HepG2 (cell line): ENCODE data around the gene TGM2. TPM values are rescaled to one million over a fixed set of nuclear protein-coding genes. Genes with fewer than 3 reads are reported as not detected.
A peak's percentile ranks its signal among the peaks of the same experiment; 100 is the strongest.

ENCODE experiments used
- AHR ChIP-seq: IDR thresholded peaks from 2 replicates; pipeline ENCODE4 v1.6.1; 2018; ENCODE audit warnings: missing genetic modification reagents, missing compliant biosample characterization
- ATF7-NPFF ChIP-seq: sonication (generic); formaldehyde crosslinking; IDR thresholded peaks from 2 replicates; pipeline ENCODE4 v1.8.1; 2023; ENCODE audit warnings: mild to moderate bottlenecking, low read depth, missing genetic modification reagents, moderate library complexity
- CSRNP1 ChIP-seq: sonication (generic); formaldehyde crosslinking; IDR thresholded peaks from 2 replicates; pipeline ENCODE4 v1.8.1; 2023; ENCODE audit warnings: mild to moderate bottlenecking, missing genetic modification reagents
- HNF4G ChIP-seq, 2 experiments: sonication (generic) in 1 of 2; formaldehyde crosslinking in 1 of 2; IDR thresholded peaks; 2 replicates each; pipeline versions ENCODE4 v1.4.0 to v1.6.1; 2011 to 2020; ENCODE audit warnings: borderline replicate concordance in 2 of 2, low read depth in 2 of 2, mild to moderate bottlenecking in 2 of 2, low read length in 1 of 2, missing genetic modification reagents in 1 of 2, moderate library complexity in 1 of 2
- HOXA7 ChIP-seq: sonication (generic); formaldehyde crosslinking; IDR thresholded peaks from 2 replicates; pipeline ENCODE4 v1.8.1; 2022; ENCODE audit warnings: mild to moderate bottlenecking, missing genetic modification reagents, moderate library complexity
- IRX3 ChIP-seq: sonication (generic); formaldehyde crosslinking; IDR thresholded peaks from 2 replicates; pipeline ENCODE4 v1.8.1; 2023; ENCODE audit warnings: mild to moderate bottlenecking, low read depth, missing genetic modification reagents, borderline replicate concordance
- KLF11 ChIP-seq: IDR thresholded peaks from 2 replicates; pipeline ENCODE4 v1.6.1; 2016; ENCODE audit warnings: missing compliant biosample characterization
- MTA3 ChIP-seq: sonication (generic); formaldehyde crosslinking; IDR thresholded peaks from 2 replicates; pipeline ENCODE4 v1.4.0; 2020; ENCODE audit warnings: missing genetic modification reagents
- MYC ChIP-seq: sonication (generic); formaldehyde crosslinking; IDR thresholded peaks from 2 replicates; pipeline ENCODE4 v1.9.0; 2021; ENCODE audit warnings: missing genetic modification reagents, borderline replicate concordance
- NKX3-1 ChIP-seq: sonication (generic); formaldehyde crosslinking; IDR thresholded peaks from 2 replicates; pipeline ENCODE4 v1.5.0; 2020; ENCODE audit warnings: missing genetic modification reagents
- NR2F2 ChIP-seq: IDR thresholded peaks from 2 replicates; pipeline ENCODE4 v1.6.1; 2012; ENCODE audit warnings: low read depth, inconsistent platforms, borderline replicate concordance
- PCBP2 ChIP-seq: fragments of 200-400 bp; formaldehyde crosslinking; optimal IDR thresholded peaks from 2 replicates; pipeline ENCODE3; 2018; ENCODE audit warnings: low read length, low read depth; ENCODE audit not compliant: poor library complexity, severe bottlenecking
- RBM39 ChIP-seq: fragments of 200-400 bp; formaldehyde crosslinking; IDR thresholded peaks from one replicate; pipeline ENCODE4 v1.6.1; 2018; ENCODE audit warnings: antibody characterized with exemption, mild to moderate bottlenecking, low read depth, low read length; ENCODE audit not compliant: poor library complexity, severe bottlenecking
- SKIL ChIP-seq: sonication (generic); formaldehyde crosslinking; IDR thresholded peaks from 2 replicates; pipeline ENCODE4 v1.8.0; 2022; ENCODE audit warnings: missing genetic modification reagents, mild to moderate bottlenecking, moderate library complexity, borderline replicate concordance
- SOX13 ChIP-seq, 3 experiments: fragments of 450-650 bp in 1 of 3; sonication (generic) in 1 of 3; formaldehyde crosslinking in 1 of 3; IDR thresholded peaks in 2 of 3; conservative IDR thresholded peaks in 1 of 3; 2 replicates each; pipeline versions ENCODE4 v1.5.0 to v1.6.1; 2016 to 2020; ENCODE audit warnings: antibody characterized with exemption in 1 of 3, mild to moderate bottlenecking in 1 of 3, missing compliant biosample characterization in 1 of 3, missing genetic modification reagents in 1 of 3, moderate library complexity in 1 of 3
- WIZ ChIP-seq: sonication (generic); formaldehyde crosslinking; IDR thresholded peaks from 2 replicates; pipeline ENCODE4 v1.5.1; 2020; ENCODE audit warnings: mild to moderate bottlenecking, missing genetic modification reagents
- YEATS2 ChIP-seq: sonication (generic); formaldehyde crosslinking; IDR thresholded peaks from 2 replicates; pipeline ENCODE4 v1.4.0; 2020; ENCODE audit warnings: missing genetic modification reagents, borderline replicate concordance
- ZBTB46 ChIP-seq: sonication (generic); formaldehyde crosslinking; IDR thresholded peaks from 2 replicates; pipeline ENCODE4 v1.4.0; 2020; ENCODE audit warnings: mild to moderate bottlenecking, missing genetic modification reagents, borderline replicate concordance
- ZBTB7A ChIP-seq: sonication (generic); formaldehyde crosslinking; IDR thresholded peaks from 2 replicates; pipeline ENCODE4 v1.8.0; 2022; ENCODE audit warnings: mild to moderate bottlenecking, missing genetic modification reagents
- ZFX ChIP-seq: sonication (generic); formaldehyde crosslinking; IDR thresholded peaks from 2 replicates; pipeline ENCODE4 v1.4.0; 2020; ENCODE audit warnings: mild to moderate bottlenecking, low read depth, missing genetic modification reagents, moderate library complexity
- ZNF12 ChIP-seq: sonication (generic); formaldehyde crosslinking; IDR thresholded peaks from 2 replicates; pipeline ENCODE4 v1.5.0; 2020; ENCODE audit warnings: missing genetic modification reagents
- ZNF317 ChIP-seq: sonication (generic); formaldehyde crosslinking; IDR thresholded peaks from 2 replicates; pipeline ENCODE4 v1.5.0; 2020; ENCODE audit warnings: mild to moderate bottlenecking, missing genetic modification reagents
- ZNF350 ChIP-seq: sonication (generic); formaldehyde crosslinking; IDR thresholded peaks from 2 replicates; pipeline ENCODE4 v1.4.0; 2020; ENCODE audit warnings: mild to moderate bottlenecking, low read depth, missing genetic modification reagents, borderline replicate concordance
- ZNF382 ChIP-seq: sonication (generic); formaldehyde crosslinking; IDR thresholded peaks from 2 replicates; pipeline ENCODE4 v1.5.0; 2020; ENCODE audit warnings: missing genetic modification reagents, mild to moderate bottlenecking, borderline replicate concordance
- polyA plus RNA-seq, 8 experiments: library from polyadenylated mRNA; depleted of rRNA in 3 of 8; stranded (reverse) in 7 of 8; unstranded in 1 of 8; fragments of >200 nt; fragmentation: Illumina TruSeq in 4 of 8; extraction: Trizol in 4 of 8; gene quantifications; 2 replicates each; pipeline versions ENCODE4 v1.2.1 to v1.2.3, GENCODE V29; 2011 to 2016; ENCODE audit warnings: low read depth in 4 of 8, missing spikeins in 1 of 8, mixed read lengths in 1 of 8; ENCODE audit not compliant: insufficient read depth in 1 of 8
- total RNA-seq, 5 experiments: library from RNA; depleted of rRNA; stranded (reverse); fragments of >200 nt; fragmentation: Illumina TruSeq; extraction: Trizol; gene quantifications; 2 replicates each; pipeline ENCODE4 v1.2.3, GENCODE V29; 2016; ENCODE audit warnings: low read depth in 1 of 5

Gene TGM2
- total and polyA plus RNA-seq, 2 of the 13 experiments (the other 11 are each of a cell fraction or from before 2014, with no cell fraction given): 4.2 to 46.4 TPM

- peak; percentile 71 for TF ChIP-seq ZNF350
- 0 out of 2 replicates have a peak, but pooled peaks have one; percentile 25 for TF ChIP-seq ZNF12 (CRISPR knock-in tag)
- TF ChIP-seq MTA3: no peak
- TF ChIP-seq ZNF382 (CRISPR knock-in tag): no peak
- TF ChIP-seq WIZ (CRISPR knock-in tag): no peak
- no peak for TF ChIP-seq ZNF317 (CRISPR knock-in tag)
- TF ChIP-seq ZFX (CRISPR knock-in tag): peak; percentile 23; the same call in 1 of the 2 replicates
- TF ChIP-seq ZBTB7A: no peak
- TF ChIP-seq AHR (CRISPR knock-in tag): no peak
- no peak for TF ChIP-seq RBM39
- TF ChIP-seq MYC (CRISPR knock-in tag): no peak
- TF ChIP-seq KLF11 (CRISPR knock-in tag): no peak
- 0 out of 2 replicates have a peak, but pooled peaks have one; percentile 48 for TF ChIP-seq NR2F2
- 0 out of 2 replicates have a peak, but pooled peaks have one; percentile 37 for TF ChIP-seq YEATS2
- TF ChIP-seq ATF7-NPFF (CRISPR knock-in tag): no peak
- no peak for TF ChIP-seq IRX3 (CRISPR knock-in tag)
- TF ChIP-seq SOX13 (IDR thresholded peaks at IDR 0.05): no peak; the same call in 1 of the 2 replicates
- peak in 1 of 2 experiments; percentile 63; a peak in 2 of 4 replicates for TF ChIP-seq SOX13 (CRISPR knock-in tag; conservative IDR thresholded peaks at IDR 0.05 in 1 of 2, IDR thresholded peaks at IDR 0.05 in 1 of 2)
- TF ChIP-seq SKIL: no peak
- no peak for TF ChIP-seq NKX3-1 (CRISPR knock-in tag)
- TF ChIP-seq HOXA7 (CRISPR knock-in tag): no peak
- no peak for TF ChIP-seq ZBTB46
- 0 out of 2 replicates have a peak, but pooled peaks have one; percentile 38 for TF ChIP-seq CSRNP1 (CRISPR knock-in tag)
- TF ChIP-seq PCBP2: no peak
- TF ChIP-seq HNF4G (IDR thresholded peaks at IDR 0.05; ENCODE audit: borderline replicate concordance, low read depth, low read length): no peak
- TF ChIP-seq HNF4G (CRISPR knock-in tag; IDR thresholded peaks at IDR 0.05; ENCODE audit: borderline replicate concordance, low read depth): no peak
Measured at GRCh38 chr20:38123021-38123587, 42.0 kb downstream of the TGM2 start (continued).
